ENCODE measurements around the gene SH3RF1.

Gene SH3RF1

DNA sequence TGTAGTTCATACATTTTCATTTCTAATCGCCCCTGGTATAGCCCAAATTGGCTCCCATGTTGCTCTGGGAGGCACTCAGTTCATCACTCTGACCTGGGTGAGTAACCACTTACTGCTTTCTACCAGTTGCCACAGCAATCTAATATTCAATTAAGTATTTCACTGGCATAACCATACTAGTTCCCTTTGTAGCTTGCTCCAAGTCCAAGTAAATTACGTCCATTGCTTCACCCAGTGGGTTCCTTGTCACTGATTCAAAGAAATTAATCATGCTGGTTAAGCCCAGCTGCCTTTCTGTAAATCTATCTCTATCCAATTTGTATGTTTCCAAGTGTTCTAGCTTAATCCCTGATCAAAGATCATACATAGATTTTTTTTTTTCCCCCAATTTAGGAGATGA lies 168.7 kb downstream of the SH3RF1 start:
- no peak for DNase-seq (ENCODE audit: low read depth)

- DNase-seq (ENCODE audit: low read depth) = no peak
These were observed 170.1 kb downstream of the SH3RF1 start for GRCh38 chr4:169100670-169101101.

DNA sequence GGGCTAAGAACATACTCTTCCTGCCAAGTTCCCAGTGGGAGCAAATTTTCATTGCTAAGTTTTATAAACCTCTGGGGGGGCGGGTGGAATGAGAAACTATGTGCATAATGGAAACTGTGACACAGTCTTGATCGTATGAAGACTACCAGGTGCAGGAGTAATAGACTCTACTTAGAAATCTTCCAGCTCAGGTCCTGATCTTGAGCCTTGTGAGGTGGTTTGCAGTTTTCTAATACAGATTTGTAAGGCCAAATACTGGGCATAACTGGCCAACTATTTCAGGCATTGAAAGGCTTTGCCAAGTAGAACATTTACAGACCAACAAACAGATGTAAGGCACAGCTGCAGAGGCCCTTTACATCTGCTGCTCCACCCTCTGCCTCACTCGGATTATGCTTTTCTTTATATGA lies 171.0 kb downstream of the SH3RF1 start:
- DNase-seq (ENCODE audit: low read depth) = no peak

- no peak for DNase-seq (ENCODE audit: low read depth)
These were observed 171.6 kb downstream of the SH3RF1 start for GRCh38 chr4:169098969-169099690.

DNA sequence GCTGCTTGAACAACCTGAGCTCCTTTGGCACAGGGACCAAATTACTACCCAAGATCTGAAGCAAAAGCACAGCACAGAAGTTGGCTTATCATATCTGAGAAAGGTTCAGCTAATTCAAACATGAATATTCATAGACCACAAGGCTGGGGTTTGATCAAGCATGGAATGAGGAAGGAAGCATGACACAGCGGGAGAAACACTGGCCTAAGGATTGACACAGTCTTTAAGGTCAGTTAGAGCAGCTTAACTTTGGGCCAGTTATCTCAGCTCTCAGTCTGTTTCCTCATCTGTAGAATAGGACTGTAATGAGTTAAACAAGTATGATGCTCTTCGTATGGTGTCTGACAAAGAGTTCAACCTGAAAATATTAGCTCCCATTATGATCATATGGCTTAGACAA lies 172.2 kb downstream of the SH3RF1 start:
- peak; percentile 73 for DNase-seq (ENCODE audit: low read depth)

DNA sequence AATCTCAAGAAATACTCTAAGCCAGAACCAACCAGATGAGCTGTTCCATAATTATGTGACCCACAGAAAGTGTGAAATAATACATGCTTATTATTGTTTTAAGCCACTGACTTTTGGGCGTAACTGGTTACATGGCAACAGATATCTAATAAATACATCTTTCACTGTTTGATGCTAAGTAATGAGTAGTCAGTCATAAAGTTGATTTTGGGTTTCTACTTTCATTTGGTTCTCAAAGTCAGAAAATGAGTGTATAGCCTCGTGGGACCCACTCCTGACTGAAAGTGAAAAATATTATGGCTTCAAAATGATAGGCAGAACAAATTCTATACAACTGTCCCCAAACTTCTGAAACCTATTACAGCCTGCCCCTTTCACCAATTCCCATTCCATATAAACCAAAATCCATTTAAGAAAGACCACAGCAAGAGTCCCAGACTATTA lies 172.7 kb downstream of the SH3RF1 start:
- DNase-seq (ENCODE audit: low read depth) = no peak

- no peak for DNase-seq (ENCODE audit: low read depth)
These were observed 174.5 kb downstream of the SH3RF1 start for GRCh38 chr4:169096221-169096620.

DNA sequence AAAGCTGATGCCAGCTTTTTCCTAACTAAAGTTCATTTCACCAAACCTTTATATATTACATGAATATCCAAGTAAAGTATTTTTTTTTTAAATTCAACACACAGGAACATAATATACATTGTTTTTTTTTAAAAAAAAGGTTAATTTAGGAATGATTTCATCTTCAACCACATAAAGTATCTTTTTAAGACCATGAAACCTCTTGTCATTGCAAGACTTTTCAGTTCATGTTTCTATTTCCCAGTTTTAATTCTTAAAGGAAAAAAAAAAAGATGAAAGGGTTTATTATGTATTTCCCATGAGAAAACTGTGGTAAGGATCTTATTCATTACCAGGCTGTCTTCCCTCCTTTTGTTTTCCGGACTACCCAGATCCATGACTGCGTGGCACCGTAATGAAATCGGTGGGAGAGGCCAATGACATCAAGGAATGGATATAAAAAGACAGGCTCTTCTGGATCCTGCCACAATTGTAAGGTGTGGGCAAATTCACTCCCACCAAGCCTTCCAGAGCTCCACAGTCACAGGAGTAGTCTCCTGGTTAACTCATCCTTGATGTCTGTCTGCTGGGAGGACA lies 176.0 kb downstream of the SH3RF1 start:
- no peak for DNase-seq (ENCODE audit: low read depth)

DNA sequence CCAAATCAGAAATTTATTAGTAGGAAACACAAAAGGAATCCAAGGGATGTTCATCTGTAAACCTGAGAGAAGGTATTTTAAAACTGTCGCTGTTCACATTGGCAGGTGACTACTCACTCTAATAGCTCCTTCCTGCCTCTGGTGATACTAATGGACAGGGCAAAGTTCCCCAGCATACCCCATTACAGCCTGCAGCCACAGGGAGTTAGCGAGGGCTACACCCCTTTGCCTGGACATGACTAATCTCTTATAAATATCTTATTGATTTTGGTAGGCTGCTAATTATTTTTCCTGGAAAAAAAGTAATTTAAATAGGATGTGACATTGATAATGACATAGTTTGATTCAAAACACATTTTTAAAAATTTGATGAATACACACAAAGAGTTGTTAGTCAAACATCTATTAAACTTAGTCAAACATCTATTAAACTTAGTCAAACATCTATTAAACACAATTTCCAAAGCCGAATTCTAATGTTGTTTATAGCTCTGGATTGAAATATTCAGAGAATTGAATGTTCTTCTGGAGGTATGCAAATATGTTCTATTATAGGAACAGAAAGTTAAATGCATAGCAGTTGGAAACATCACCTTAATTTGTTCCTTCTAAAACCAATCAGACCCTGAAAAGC lies 177.8 kb downstream of the SH3RF1 start:
- no peak for DNase-seq (ENCODE audit: low read depth)

GRCh38 chr4:169090484-169091215 lies 180.1 kb downstream of the SH3RF1 start:
- DNase-seq (ENCODE audit: low read depth) = no peak

- DNase-seq (ENCODE audit: low read depth) = no peak
These were observed 181.8 kb downstream of the SH3RF1 start for GRCh38 chr4:169089004-169089403.

DNA sequence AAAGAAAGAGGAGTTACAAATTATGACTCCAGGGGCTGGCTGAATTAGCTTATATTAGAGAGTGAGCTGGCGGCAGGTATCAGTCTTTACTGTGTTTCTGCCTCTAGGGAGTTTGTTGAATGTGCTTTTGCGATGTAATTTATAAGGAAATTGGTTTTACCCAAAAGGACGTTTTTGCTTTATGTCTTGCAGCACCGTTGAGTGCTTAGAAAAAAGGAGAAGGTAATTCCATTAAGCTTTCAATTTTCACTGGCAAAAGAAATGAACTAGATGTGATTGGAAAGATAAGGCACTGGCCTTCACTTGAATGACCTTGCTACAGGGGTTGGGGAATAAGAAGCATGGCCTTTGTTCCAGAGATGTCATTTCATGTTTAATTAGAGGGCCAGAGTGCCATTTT lies 185.8 kb downstream of the SH3RF1 start:
- no peak for DNase-seq (ENCODE audit: low read depth)

DNA sequence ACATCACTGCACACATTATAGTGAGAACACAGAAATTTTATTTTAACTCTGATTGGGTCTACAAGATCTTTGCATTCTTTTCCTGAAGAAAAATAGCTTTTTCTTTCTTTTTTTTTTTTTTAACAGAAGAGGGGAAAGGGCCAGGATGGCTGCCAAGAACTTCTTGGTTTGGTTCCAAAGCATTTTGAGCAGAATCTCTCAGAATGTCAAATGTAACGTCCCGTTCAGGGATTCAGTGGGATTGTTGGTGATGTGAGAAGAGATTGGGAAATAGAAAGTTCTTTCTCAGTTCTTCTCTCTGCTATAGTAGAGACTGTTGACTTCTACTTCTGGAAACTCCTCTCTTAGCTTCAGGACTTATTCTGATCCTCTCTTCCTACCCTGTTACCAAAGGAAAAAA lies 189.8 kb downstream of the SH3RF1 start:
- peak; percentile 73 for DNase-seq (ENCODE audit: low read depth)

DNA sequence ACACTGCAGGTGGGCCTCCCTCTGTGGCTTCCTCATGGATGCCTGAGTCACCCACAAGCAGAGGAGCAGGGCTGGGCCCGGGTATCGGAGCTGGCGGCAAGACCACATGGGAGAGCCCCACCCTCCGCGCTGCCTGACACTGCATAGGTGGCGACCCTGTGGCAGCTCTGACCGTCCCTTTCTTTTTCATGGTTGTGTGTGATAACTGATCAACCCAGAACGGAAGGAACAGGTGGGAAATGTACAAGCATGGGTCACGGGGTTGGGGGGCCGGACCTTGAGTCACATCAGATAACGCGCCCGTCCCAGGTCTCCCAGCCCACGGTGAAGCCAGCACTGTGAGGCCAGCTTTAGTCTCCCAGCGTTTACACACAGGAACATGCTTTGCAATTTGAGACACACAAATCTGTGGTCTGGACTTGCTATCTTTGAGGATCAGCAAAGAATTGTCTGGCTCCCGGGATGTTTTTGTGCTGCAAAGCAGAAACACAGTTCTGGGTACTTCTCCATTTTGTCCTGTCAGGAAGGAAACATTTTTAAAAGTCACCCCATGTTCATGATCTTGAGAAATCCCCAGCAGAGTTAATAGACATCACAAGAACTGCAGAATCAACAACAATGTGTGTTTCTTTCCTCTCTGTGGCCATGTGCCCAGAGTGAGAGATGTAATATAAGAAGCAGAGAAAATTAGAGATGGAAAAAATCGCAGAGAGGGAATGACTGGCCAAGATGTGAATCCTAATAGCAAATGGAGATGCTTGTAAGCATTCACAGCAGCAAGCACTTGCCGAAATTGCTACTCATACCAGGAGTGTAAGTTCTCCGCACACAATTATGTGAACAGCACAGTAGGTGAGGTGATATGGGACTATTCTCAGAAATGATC lies 190.6 kb downstream of the SH3RF1 start:
- DNase-seq (ENCODE audit: low read depth) = peak; percentile 90

- DNase-seq (ENCODE audit: low read depth) = no peak
These were observed 196.6 kb downstream of the SH3RF1 start for GRCh38 chr4:169074117-169074516.

- DNase-seq (ENCODE audit: low read depth) = peak; percentile 53
These were observed 199.0 kb downstream of the SH3RF1 start for GRCh38 chr4:169071747-169072146.

DNA sequence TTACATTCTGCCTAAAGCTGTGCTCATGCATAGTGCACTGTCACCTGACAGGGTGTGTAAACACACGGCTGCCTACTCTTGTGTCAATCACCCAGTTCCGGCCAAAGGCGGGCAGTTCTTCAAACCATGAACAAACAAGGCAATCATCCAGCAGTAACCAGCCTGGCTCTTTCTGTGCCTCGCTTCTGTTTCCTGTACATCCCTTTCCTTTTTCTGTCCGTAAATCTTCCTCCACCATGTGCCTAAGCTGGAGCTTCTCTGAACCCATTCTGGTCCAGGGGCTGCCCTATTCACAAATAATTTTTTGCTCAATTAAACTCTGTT lies 199.9 kb downstream of the SH3RF1 start:
- DNase-seq (ENCODE audit: low read depth) = peak; percentile 34

GRCh38 chr4:169070071-169070894 lies 200.5 kb downstream of the SH3RF1 start:
- DNase-seq (ENCODE audit: low read depth) = peak; percentile 94

DNA sequence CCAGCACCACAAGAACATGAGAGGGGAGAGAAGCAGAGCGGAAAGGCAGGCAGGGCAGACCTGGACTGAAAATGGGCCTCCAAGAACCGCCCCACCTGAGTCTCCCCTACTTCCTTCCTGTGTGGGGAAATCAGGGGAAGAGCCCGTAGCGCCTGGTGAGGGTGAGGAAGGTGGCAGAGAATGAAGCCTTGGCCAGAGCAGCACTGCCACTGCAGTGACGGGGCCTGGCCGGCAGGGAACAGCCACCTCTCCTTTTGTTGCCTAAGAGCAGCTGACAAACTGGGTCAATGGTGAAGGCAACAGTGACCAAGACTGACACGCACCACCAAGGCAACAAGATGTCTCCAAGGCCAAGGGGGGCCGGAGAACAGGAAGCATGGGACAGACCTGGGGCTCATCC lies 202.3 kb downstream of the SH3RF1 start:
- no peak for DNase-seq (ENCODE audit: low read depth)

DNA sequence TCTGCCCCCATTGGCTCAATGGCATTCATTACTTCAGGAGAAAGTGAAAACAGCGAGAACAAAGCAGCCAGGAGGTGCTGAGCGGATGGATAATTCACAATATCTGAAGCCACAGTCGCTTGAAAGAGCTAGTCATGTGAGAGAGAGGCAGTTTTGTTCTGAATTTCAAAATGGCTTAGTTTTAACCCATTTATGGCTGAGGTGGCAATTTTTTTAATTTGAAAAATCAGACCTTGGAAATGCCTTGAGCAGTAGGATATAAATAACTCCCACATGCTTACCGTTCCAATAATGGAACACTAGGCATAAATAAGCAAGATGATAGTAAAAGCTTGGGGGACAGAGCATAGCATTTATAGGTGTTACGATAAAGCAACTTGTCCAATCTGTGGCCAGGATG lies 203.8 kb downstream of the SH3RF1 start:
- DNase-seq (ENCODE audit: low read depth) = no peak

DNA sequence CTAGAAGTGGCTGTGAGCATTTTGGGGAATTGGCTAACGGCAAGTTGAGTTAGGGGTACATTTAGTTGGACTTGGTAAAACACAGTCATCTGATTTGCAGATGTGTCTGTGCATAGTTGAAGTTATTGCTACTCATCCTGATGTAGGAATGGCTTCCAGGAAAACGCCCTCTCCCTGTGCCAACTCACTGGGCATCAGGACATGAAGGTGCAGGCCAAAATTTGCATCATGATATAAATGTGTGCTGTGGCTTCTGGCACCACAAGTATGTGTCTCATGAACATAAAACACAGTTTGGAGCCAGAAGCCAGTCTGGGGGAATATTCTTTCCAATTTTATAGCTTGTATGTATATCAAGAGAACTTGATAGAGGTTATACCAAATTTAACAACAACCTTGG lies 206.5 kb downstream of the SH3RF1 start:
- no peak for DNase-seq (ENCODE audit: low read depth)

Data from amniotic epithelial cell (primary cell).